ENCODE measurements around the gene THOC6. TPM values are rescaled to one million over a fixed set of nuclear protein-coding genes. Genes with fewer than 3 reads are reported as not detected.

The THOC6 gene
- total and polyA plus RNA-seq, 2 donors (not counting 3 experiments of a cell fraction or from before 2014, with no cell fraction given), result 23.9 to 39.3 TPM

- H3K79me2 ChIP-seq (ENCODE audit: control insufficient read depth, insufficient read depth, low read length), result no peaks in the 10 kb centered on the region
- no peak overlapping the region for H3K4me2 ChIP-seq (ENCODE audit: insufficient read depth, low read length)
- intact Hi-C loops (cut with micrococcal nuclease), result no loop called here
- no peaks in the 10 kb centered on the region for H3K9me3 ChIP-seq (replicated peaks; ENCODE audit: control insufficient read depth, insufficient read depth, low read length)
- no TSS peak for BruUV-seq (replicated peaks)
- FAIRE-seq, result no peak
- H4K20me1 ChIP-seq (replicated peaks; ENCODE audit: control insufficient read depth, extremely low read depth, insufficient read depth, low read length), result no peaks in the 10 kb centered on the region
- H3K4me3 ChIP-seq (replicated peaks in 1 of 3; ENCODE audit: insufficient read depth in 1 of 3, low read depth in 1 of 3, low read length in 3 of 3), result no peak overlapping the region
- no peak overlapping the region for H2AFZ ChIP-seq (ENCODE audit: low read depth, low read length)
- no peaks in the 10 kb centered on the region for H3K9me1 ChIP-seq (replicated peaks; ENCODE audit: control insufficient read depth, extremely low read depth, insufficient read depth, low read length)
- POLR2A ChIA-PET, result no interaction called here
- H3K27ac ChIP-seq (ENCODE audit: insufficient read depth, low read depth, low read length), result no peak overlapping the region
- H3K36me3 ChIP-seq (ENCODE audit: control insufficient read depth in 2 of 2, extremely low read depth in 1 of 2, insufficient read depth in 2 of 2, low read length in 2 of 2), result no peaks in the 10 kb centered on the region
- no peaks in the 10 kb centered on the region for H3K4me1 ChIP-seq (ENCODE audit: control insufficient read depth, extremely low read depth, insufficient read depth, low read length)
- dilution Hi-C loops (cut with MboI; ENCODE audit: extremely low pct_ligation_motif_present, low sequenced_read_pairs), result no loop called here
- CTCF ChIA-PET, result interaction anchor here (1.2 to 14.7 kb wide), 2 partner anchors 20 to 78 kb away, joined by 3 to 200 read pairs; no protein-coding TSS in a partner anchor
- no peak overlapping the region for H3K9ac ChIP-seq (replicated peaks; ENCODE audit: extremely low read depth, insufficient read depth, low read length)
- DNase-seq (ENCODE audit: low read depth, low spot score), result no peak
- TF ChIP-seq CTCF (IDR thresholded peaks at IDR 0.05; ENCODE audit: extremely low read depth in 1 of 2, insufficient read depth in 1 of 2, low read depth in 1 of 2, low read length in 2 of 2), result no peak
- no peak for TF ChIP-seq EZH2 (IDR thresholded peaks at IDR 0.05; ENCODE audit: borderline replicate concordance, low read depth, low read length, severe bottlenecking)
- TF ChIP-seq POLR2A (IDR thresholded peaks at IDR 0.05; ENCODE audit: low read depth, low read length), result no peak
- no peak for TF ChIP-seq FOS (IDR thresholded peaks at IDR 0.05; ENCODE audit: borderline replicate concordance, insufficient read depth, low read length)
- no peak for TF ChIP-seq GATA2 (IDR thresholded peaks at IDR 0.05; ENCODE audit: insufficient read depth, insufficient read length, low read depth, low read length)
- TF ChIP-seq MAX (IDR thresholded peaks at IDR 0.05; ENCODE audit: insufficient read depth, insufficient read length), result no peak
- TF ChIP-seq JUN (IDR thresholded peaks at IDR 0.05; ENCODE audit: borderline replicate concordance, insufficient read depth, insufficient read length, low read depth), result no peak
- no peak for TF ChIP-seq MYC (IDR thresholded peaks at IDR 0.05; ENCODE audit: low read depth, low read length)
- TF ChIP-seq POLR2AphosphoS5 (IDR thresholded peaks at IDR 0.05; ENCODE audit: insufficient read depth, low read depth, low read length), result no peak
- H3K27me3 ChIP-seq (ENCODE audit: control insufficient read depth in 2 of 2, insufficient read depth in 2 of 2, low read length in 2 of 2), result peaks cover 16 to 27% of the 10 kb centered on the region in 2 experiments
Measured at GRCh38 chr16:3051009-3051408, 27.2 kb downstream of the THOC6 start.

All from endothelial cell of umbilical vein (primary cell).